Right lobe of liver (tissue), 4 donors: ENCODE data around the gene FRY.

Experiments
- CTCF ChIP-seq, 4 donors: fragments of 200-600 bp in 3 of 4; fragments of 450-650 bp in 1 of 4; IDR thresholded peaks; one replicate each; pipeline versions ENCODE4 v1.5.1 to v1.8.0; 2016 to 2022; ENCODE audit warnings: antibody characterized with exemption in 4 of 4, mild to moderate bottlenecking in 2 of 4
- POLR2A ChIP-seq: fragments of 450-650 bp; IDR thresholded peaks from one replicate; pipeline ENCODE4 v1.6.1; 2017; ENCODE audit warnings: antibody characterized with exemption, mild to moderate bottlenecking
- donor health status: DM: no; HTN: no; CAD: no.
- donor health status: DM: no; HTN: no; CAD: no.
- donor health status: DM: no; HTN: yes; CAD: no.

GRCh38 chr13:32041429-32041828 lies 9.9 kb downstream of the FRY start:
- TF ChIP-seq CTCF (IDR thresholded peaks at IDR 0.05) = no peak
- TF ChIP-seq POLR2A = no peak
